Measurements from ENCODE around the gene STRAP. TPM values are rescaled to one million over a fixed set of nuclear protein-coding genes. Genes with fewer than 3 reads are reported as not detected.
A peak's percentile ranks its signal among the peaks of the same experiment; 100 is the strongest.

STRAP gene
- total RNA-seq, 1 experiment from 2014 or later, result 210 TPM

GRCh38 chr12:15856097-15856982 is 25.8 kb upstream of the STRAP start:
- no peak overlapping the region for H3K23ac ChIP-seq (ENCODE audit: insufficient read length, low read depth, low read length)
- H3T11ph ChIP-seq (ENCODE audit: low read length), result no peak overlapping the region
- H2AFZ ChIP-seq (ENCODE audit: low read length), result no peak overlapping the region
- no peaks in the 10 kb centered on the region for H3K23me2 ChIP-seq (ENCODE audit: insufficient read length, low read depth, low read length, poor library complexity, severe bottlenecking)
- no peak overlapping the region for H2AK5ac ChIP-seq (ENCODE audit: insufficient read length, low read length)
- no peak overlapping the region for H3K4ac ChIP-seq (ENCODE audit: low read depth, low read length)
- H2BK120ac ChIP-seq (ENCODE audit: low read depth, low read length, poor library complexity, severe bottlenecking), result no peak overlapping the region
- no peak overlapping the region for H2BK15ac ChIP-seq (ENCODE audit: low read depth, low read length)
- H2BK20ac ChIP-seq (ENCODE audit: low read depth, low read length, poor library complexity, severe bottlenecking), result no peak overlapping the region
- no peaks in the 10 kb centered on the region for H3K9me3 Mint-ChIP-seq
- H3K4me3 Mint-ChIP-seq, result no peak overlapping the region
- no CpG with 5 or more reads among the region's 8 CpGs for WGBS (ENCODE audit: extremely low coverage, insufficient read length, low lambda C conversion rate)
- H3K9ac ChIP-seq (ENCODE audit: extremely low read depth, insufficient read length, low read length), result no peak overlapping the region
- H3K56ac ChIP-seq (ENCODE audit: insufficient read length, low read depth, low read length), result no peak overlapping the region
- no peaks in the 10 kb centered on the region for H3K27me3 Mint-ChIP-seq (ENCODE audit: low read depth)
- no peak overlapping the region for H2BK5ac ChIP-seq (ENCODE audit: insufficient read length, low read length)
- H3K27ac Mint-ChIP-seq, result no peak overlapping the region
- DNase-seq, result no peak
- H3K27ac ChIP-seq (ENCODE audit: insufficient read length, low read depth, low read length), result no peak overlapping the region
- no peaks in the 10 kb centered on the region; the same call in 1 of the 2 replicates for H3K4me1 ChIP-seq (ENCODE audit: insufficient read depth, low read length)
- peaks cover 0 to 19% of the 10 kb centered on the region in 2 experiments; a peak in 3 of 4 replicates for H3K4me1 Mint-ChIP-seq
- H3K79me2 ChIP-seq (ENCODE audit: insufficient read depth, low read length), result no peaks in the 10 kb centered on the region
- H4K5ac ChIP-seq (ENCODE audit: insufficient read length, low read depth, low read length), result no peak overlapping the region
- peak; percentile 96 for TF ChIP-seq CTCF (conservative IDR thresholded peaks at IDR 0.05)
- H3K27me3 ChIP-seq (ENCODE audit: insufficient read depth, low read length), result no peaks in the 10 kb centered on the region
- H3K18ac ChIP-seq (ENCODE audit: insufficient read length, low read depth, low read length), result no peak overlapping the region
- H3K4me2 ChIP-seq (ENCODE audit: insufficient read depth, insufficient read length, low read length), result no peak overlapping the region
- H3K14ac ChIP-seq (ENCODE audit: insufficient read depth, low read length), result no peak overlapping the region
- H2BK12ac ChIP-seq (ENCODE audit: insufficient read length, low read depth, low read length), result no peak overlapping the region
- no peak overlapping the region for H4K91ac ChIP-seq (ENCODE audit: insufficient read length, low read depth, low read length)
- H3K36me3 Mint-ChIP-seq (ENCODE audit: insufficient read depth in 1 of 3, low read depth in 3 of 3), result no peaks in the 10 kb centered on the region
- no peak overlapping the region for H4K8ac ChIP-seq (replicated peaks; ENCODE audit: insufficient read length, low read depth, low read length)
- no peaks in the 10 kb centered on the region for H3K79me1 ChIP-seq (ENCODE audit: insufficient read depth, low read depth, low read length, poor library complexity, severe bottlenecking)
- H4K20me1 ChIP-seq (ENCODE audit: control insufficient read depth, insufficient read depth, insufficient read length), result no peaks in the 10 kb centered on the region
- H3K9me3 ChIP-seq (ENCODE audit: control insufficient read depth, low read depth, low read length), result no peaks in the 10 kb centered on the region
